ENCODE measurements around the gene TMEM140. TPM values are rescaled to one million over a fixed set of nuclear protein-coding genes. Genes with fewer than 3 reads are reported as not detected.
"Not testable (repeated sequence)": the region's sequence is repeated elsewhere in the genome, so short reads cannot be mapped to it uniquely, and the experiment has no call there.

Gene TMEM140
- total and polyA plus RNA-seq, 9 of the 15 experiments (the other 6 are each of a cell fraction or from before 2014, with no cell fraction given) = 0.03 to 0.82 (median 0.23) TPM

DNA sequence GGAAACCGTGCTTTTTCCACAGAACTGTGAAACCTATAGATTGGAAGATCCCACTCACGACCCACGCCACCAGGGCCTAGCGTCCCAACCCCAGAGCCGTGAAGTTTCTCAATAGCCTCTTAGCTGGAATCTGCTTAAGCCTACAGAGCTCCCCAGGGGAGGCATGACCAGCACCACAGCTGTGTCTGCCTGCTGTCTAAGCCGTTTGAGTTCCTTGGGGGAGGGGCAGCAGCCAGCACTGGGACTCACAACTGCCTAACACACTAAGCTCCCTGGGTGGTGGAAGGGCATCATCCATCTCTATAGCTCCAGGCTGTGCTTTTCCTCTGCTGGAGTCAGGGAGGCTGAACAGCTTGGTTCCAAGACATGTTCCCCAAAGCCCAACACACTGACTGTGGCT is 26.0 kb upstream of the TMEM140 start (continued):
- TF ChIP-seq, protein P1, sequence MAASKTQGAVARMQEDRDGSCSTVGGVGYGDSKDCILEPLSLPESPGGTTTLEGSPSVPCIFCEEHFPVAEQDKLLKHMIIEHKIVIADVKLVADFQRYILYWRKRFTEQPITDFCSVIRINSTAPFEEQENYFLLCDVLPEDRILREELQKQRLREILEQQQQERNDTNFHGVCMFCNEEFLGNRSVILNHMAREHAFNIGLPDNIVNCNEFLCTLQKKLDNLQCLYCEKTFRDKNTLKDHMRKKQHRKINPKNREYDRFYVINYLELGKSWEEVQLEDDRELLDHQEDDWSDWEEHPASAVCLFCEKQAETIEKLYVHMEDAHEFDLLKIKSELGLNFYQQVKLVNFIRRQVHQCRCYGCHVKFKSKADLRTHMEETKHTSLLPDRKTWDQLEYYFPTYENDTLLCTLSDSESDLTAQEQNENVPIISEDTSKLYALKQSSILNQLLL (CRISPR knock-in tag; IDR thresholded peaks at IDR 0.05; ENCODE audit: borderline replicate concordance) = no peak
- TF ChIP-seq, protein P2, sequence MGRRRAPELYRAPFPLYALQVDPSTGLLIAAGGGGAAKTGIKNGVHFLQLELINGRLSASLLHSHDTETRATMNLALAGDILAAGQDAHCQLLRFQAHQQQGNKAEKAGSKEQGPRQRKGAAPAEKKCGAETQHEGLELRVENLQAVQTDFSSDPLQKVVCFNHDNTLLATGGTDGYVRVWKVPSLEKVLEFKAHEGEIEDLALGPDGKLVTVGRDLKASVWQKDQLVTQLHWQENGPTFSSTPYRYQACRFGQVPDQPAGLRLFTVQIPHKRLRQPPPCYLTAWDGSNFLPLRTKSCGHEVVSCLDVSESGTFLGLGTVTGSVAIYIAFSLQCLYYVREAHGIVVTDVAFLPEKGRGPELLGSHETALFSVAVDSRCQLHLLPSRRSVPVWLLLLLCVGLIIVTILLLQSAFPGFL (CRISPR knock-in tag; IDR thresholded peaks at IDR 0.05) = no peak
- no peak for TF ChIP-seq BCL6 (CRISPR knock-in tag; IDR thresholded peaks at IDR 0.05)

DNA sequence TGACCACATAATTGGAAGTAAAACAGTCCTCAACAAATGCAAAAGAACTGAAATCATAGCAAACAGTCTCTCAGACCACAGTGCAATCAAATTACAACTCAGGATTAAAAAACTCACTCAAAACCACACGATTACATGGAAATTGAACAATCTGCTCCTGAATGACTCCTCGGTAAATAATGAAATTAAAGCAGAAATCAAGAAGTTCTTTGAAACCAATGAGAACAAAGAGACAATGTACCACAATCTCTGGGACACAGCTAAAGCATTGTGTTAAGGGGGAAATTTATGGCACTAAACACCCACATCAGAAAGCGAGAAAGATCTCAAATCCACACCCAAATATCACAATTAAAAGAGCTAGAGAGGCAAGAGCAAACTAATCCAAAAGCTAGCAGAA is 23.2 kb upstream of the TMEM140 start:
- H3K4me1 ChIP-seq (replicated peaks in 1 of 2; ENCODE audit: control insufficient read depth in 2 of 2, insufficient read depth in 2 of 2, low read length in 2 of 2); BruUV-seq (replicated peaks); H3K4me2 ChIP-seq (ENCODE audit: insufficient read depth, low read length); H3K9me3 ChIP-seq (replicated peaks; ENCODE audit: control insufficient read depth, insufficient read depth, low read depth, low read length); H3K36me3 ChIP-seq (ENCODE audit: control insufficient read depth, insufficient read depth, low read length); H3K4me3 ChIP-seq; ATAC-seq; H3K79me2 ChIP-seq (ENCODE audit: control insufficient read depth, insufficient read depth, low read length); FAIRE-seq; H3K27ac ChIP-seq (ENCODE audit: extremely low read depth, low read depth, low read length); H2AFZ ChIP-seq (ENCODE audit: low read depth, low read length); DNase-seq (ENCODE audit: extremely low read depth in 1 of 4, low spot score in 3 of 4); H3K9ac ChIP-seq (ENCODE audit: insufficient read depth in 1 of 2, low read depth in 2 of 2, low read length in 2 of 2); intact Hi-C loops (cut with micrococcal nuclease); H4K20me1 ChIP-seq (replicated peaks; ENCODE audit: control insufficient read depth, insufficient read depth, low read length); H3K9me1 ChIP-seq (ENCODE audit: control insufficient read depth, insufficient read depth, low read length); in situ Hi-C loops (cut with MboI): not testable (repeated sequence)
- ChIA-PET POLR2A (interaction anchor here (0.6 kb wide), 1 partner anchor 139 kb away, joined by 3 read pairs; no protein-coding TSS in a partner anchor), CTCF (ENCODE audit: low intra/inter-chr PET ratio) (interaction anchor here (0.6 kb wide), 1 partner anchor 50 kb away, joined by 3 read pairs; no protein-coding TSS in a partner anchor)
- 0% methylated on average over 3 of the region's 3 CpGs for WGBS (ENCODE audit: insufficient coverage, low coverage, missing lambda C conversion rate)
- peaks cover 2 to 10% of the 10 kb centered on the region in 2 experiments; a peak in 1 of 5 replicates for H3K27me3 ChIP-seq (ENCODE audit: control insufficient read depth in 2 of 2, insufficient read depth in 2 of 2, low read length in 2 of 2)

Measured in K562 (cell line).